GM12801 (cell line): ENCODE data around the gene SPARCL1.

ENCODE experiments used
- TF ChIP-seq, protein P1 (sequence below): IDR thresholded peaks from one replicate; pipeline ENCODE4 v1.5.1; 2011; ENCODE audit warnings: control low read depth; ENCODE audit not compliant: insufficient read length; ENCODE audit errors: extremely low read depth

Gene SPARCL1

GRCh38 chr4:87547016-87547708 is 18.0 kb upstream of the SPARCL1 start:
- TF ChIP-seq, protein P1, sequence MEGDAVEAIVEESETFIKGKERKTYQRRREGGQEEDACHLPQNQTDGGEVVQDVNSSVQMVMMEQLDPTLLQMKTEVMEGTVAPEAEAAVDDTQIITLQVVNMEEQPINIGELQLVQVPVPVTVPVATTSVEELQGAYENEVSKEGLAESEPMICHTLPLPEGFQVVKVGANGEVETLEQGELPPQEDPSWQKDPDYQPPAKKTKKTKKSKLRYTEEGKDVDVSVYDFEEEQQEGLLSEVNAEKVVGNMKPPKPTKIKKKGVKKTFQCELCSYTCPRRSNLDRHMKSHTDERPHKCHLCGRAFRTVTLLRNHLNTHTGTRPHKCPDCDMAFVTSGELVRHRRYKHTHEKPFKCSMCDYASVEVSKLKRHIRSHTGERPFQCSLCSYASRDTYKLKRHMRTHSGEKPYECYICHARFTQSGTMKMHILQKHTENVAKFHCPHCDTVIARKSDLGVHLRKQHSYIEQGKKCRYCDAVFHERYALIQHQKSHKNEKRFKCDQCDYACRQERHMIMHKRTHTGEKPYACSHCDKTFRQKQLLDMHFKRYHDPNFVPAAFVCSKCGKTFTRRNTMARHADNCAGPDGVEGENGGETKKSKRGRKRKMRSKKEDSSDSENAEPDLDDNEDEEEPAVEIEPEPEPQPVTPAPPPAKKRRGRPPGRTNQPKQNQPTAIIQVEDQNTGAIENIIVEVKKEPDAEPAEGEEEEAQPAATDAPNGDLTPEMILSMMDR = no peak

GRCh38 chr4:87545052-87545451 is 15.9 kb upstream of the SPARCL1 start:
- TF ChIP-seq, protein P1 = no peak

- TF ChIP-seq, protein P1 = no peak
Measured at GRCh38 chr4:87543835-87544461, 14.8 kb upstream of the SPARCL1 start.

GRCh38 chr4:87542734-87543312 is 13.6 kb upstream of the SPARCL1 start:
- TF ChIP-seq, protein P1 = no peak

- TF ChIP-seq, protein P1 = no peak
Measured at GRCh38 chr4:87541956-87542709, 13.0 kb upstream of the SPARCL1 start.

DNA sequence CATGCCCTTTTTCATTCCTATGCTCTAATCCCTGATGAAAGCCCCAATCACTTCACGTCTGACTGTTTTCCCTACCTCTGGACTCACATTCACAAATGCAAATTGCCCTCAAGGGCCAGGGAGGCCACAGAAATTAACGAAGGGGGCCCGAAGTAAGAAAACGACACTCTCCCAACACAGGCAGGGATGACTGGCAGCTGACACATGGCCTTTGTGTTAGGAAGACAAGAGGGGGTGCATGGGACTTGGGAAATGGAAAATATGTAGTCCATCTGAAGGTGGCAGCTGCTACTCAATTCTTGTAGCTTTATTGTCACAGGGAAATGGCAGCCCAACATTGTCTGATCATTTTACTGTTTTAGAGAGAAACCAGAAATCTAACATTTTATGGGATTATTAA is 12.3 kb upstream of the SPARCL1 start:
- TF ChIP-seq, protein P1 = no peak

- TF ChIP-seq, protein P1 = no peak
Measured at GRCh38 chr4:87540146-87541058, 11.2 kb upstream of the SPARCL1 start.
